Endothelial cell (in vitro differentiated cells): ENCODE data around the gene PTPRD. TPM values are rescaled to one million over a fixed set of nuclear protein-coding genes. Genes with fewer than 3 reads are reported as not detected.

Experiments used
- DNase-seq: peaks from one replicate; pipeline ENCODE4 v3.0.0; 2021; ENCODE audit warnings: low spot score
- H3K27ac Mint-ChIP-seq: one replicate; pipeline ENCODE4 v1.8.0; 2021; ENCODE audit warnings: mixed read lengths, inconsistent platforms; ENCODE audit not compliant: unreplicated experiment
- H3K27me3 Mint-ChIP-seq: one replicate; pipeline ENCODE4 v1.8.0; 2021; ENCODE audit warnings: mild to moderate bottlenecking, moderate library complexity, mixed read lengths, inconsistent platforms; ENCODE audit not compliant: unreplicated experiment
- H3K36me3 Mint-ChIP-seq: one replicate; pipeline ENCODE4 v1.8.0; 2021; ENCODE audit warnings: mild to moderate bottlenecking, low read depth, mixed read lengths, inconsistent platforms; ENCODE audit not compliant: unreplicated experiment
- H3K4me1 Mint-ChIP-seq: one replicate; pipeline ENCODE4 v1.8.0; 2021; ENCODE audit warnings: mild to moderate bottlenecking, mixed read lengths, inconsistent platforms; ENCODE audit not compliant: unreplicated experiment
- H3K4me3 Mint-ChIP-seq: one replicate; pipeline ENCODE4 v1.8.0; 2021; ENCODE audit warnings: mild to moderate bottlenecking, mixed read lengths, inconsistent platforms; ENCODE audit not compliant: unreplicated experiment
- H3K9me3 Mint-ChIP-seq: one replicate; pipeline ENCODE4 v1.8.0; 2021; ENCODE audit warnings: mixed read lengths, inconsistent platforms; ENCODE audit not compliant: unreplicated experiment
- total RNA-seq: library from RNA; stranded (reverse); fragmentation: NEBNext Ultra II Directional; extraction: Animal tissue kit (Norgen Biotek cat#: 25700); gene quantifications from one replicate; pipeline ENCODE4 v1.2.1, GENCODE V29; 2021; ENCODE audit not compliant: unreplicated experiment
- TF ChIP-seq, protein P1 (sequence below): fragments of 200-600 bp; sonication (generic); IDR thresholded peaks from one replicate; pipeline ENCODE4 v1.5.0; 2021; ENCODE audit warnings: antibody characterized with exemption; ENCODE audit not compliant: unreplicated experiment

The PTPRD gene
- total RNA-seq, 1 donor from 2014 or later = 47.8 TPM

DNA sequence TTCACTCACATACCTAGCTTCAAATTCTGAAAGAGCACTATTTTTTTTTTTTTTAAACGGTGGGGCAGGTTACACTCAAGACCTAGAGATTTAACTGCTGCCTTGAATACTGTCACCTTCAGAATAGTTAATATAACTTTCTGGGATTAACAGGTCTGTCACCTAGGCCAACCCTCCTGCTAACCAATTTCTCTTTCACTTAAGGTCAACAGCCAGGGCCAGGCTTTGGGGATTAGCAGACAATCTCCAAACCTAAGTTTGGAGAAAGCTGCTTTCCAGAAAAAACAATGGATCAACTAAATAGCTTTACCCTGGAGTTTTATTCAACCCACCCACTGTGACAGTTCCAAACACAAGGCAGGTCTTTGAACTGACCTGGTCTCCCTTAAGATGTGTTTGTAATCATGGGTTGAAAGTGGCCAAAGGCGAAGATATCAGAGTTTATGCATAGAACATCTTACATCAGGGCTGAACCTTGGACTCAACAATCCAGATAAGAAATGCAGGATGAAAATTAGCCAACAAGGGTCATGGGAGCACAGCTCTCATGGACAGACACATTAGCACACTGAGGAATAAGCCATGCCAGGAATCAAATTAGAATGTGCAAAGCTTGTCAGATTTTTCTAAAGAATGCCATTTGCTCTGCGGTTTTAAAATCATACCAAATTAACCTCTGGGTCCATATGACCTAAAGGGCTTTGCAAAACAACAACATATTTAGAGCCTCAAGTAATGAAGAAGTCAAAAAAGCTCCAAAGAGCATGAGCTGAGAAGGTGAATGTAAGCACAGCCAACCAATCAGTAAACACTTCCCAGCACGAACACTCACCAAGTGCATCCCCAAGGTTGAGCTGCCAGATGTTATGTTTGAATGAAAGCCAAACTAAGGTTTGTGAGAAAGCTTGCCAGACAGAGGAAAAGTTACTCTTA lies 2274.7 kb downstream of the PTPRD start:
- Mint-ChIP-seq H3K36me3 (no peaks in the 10 kb centered on the region), H3K4me3 (no peak overlapping the region), H3K4me1 (no peaks in the 10 kb centered on the region)

DNA sequence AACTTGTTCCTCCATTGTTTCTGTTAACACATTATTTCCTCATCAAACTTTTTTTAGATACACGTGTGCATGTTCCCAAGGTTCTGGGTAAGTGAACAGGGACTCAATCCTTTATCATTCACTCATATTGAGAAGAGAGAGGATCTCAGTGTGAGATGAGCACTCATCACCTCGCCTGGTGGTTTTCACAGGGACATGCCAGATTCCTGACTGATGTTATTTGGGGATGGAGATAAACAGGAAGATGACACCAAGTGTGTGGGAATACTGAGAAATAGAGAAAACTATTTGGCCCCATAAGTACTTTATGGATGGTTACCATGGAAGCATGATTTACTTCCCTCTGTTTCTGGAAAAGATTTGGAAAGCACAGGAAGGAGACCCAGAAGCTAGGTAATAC lies 2279.9 kb downstream of the PTPRD start:
- no peak for DNase-seq
- H3K9me3 Mint-ChIP-seq = no peaks in the 10 kb centered on the region
- H3K36me3 Mint-ChIP-seq = no peaks in the 10 kb centered on the region
- peaks cover 5% of the 10 kb centered on the region for H3K27me3 Mint-ChIP-seq
- H3K4me3 Mint-ChIP-seq = no peak overlapping the region
- H3K27ac Mint-ChIP-seq = no peak overlapping the region
- TF ChIP-seq, protein P1, sequence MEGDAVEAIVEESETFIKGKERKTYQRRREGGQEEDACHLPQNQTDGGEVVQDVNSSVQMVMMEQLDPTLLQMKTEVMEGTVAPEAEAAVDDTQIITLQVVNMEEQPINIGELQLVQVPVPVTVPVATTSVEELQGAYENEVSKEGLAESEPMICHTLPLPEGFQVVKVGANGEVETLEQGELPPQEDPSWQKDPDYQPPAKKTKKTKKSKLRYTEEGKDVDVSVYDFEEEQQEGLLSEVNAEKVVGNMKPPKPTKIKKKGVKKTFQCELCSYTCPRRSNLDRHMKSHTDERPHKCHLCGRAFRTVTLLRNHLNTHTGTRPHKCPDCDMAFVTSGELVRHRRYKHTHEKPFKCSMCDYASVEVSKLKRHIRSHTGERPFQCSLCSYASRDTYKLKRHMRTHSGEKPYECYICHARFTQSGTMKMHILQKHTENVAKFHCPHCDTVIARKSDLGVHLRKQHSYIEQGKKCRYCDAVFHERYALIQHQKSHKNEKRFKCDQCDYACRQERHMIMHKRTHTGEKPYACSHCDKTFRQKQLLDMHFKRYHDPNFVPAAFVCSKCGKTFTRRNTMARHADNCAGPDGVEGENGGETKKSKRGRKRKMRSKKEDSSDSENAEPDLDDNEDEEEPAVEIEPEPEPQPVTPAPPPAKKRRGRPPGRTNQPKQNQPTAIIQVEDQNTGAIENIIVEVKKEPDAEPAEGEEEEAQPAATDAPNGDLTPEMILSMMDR = no peak
- no peaks in the 10 kb centered on the region for H3K4me1 Mint-ChIP-seq

More for the DNA sequence above, 2274.7 kb downstream of the PTPRD start:
- H3K27me3 Mint-ChIP-seq = peaks cover 5% of the 10 kb centered on the region
- DNase-seq = no peak
- H3K27ac Mint-ChIP-seq = no peak overlapping the region
- H3K9me3 Mint-ChIP-seq = no peaks in the 10 kb centered on the region
- TF ChIP-seq, protein P1 = no peak

DNA sequence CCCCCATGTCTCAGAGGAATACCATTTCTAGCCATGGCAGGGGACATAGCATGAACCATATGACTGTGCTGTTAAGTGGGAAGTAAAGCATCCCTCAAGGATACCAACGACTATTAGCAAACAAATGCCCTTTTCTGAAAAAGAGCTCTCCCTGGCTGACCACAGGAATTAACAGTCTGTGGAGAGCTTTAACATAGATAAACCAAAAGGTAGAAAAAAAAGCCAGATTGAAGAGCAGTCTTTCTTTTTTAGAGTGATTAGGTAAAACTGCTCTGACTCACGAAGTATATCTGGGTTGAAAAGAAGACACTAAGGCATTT lies 2280.5 kb downstream of the PTPRD start:
- Mint-ChIP-seq H3K27ac (no peak overlapping the region), H3K9me3 (no peaks in the 10 kb centered on the region), H3K27me3 (peaks cover 5% of the 10 kb centered on the region), H3K4me1 (no peaks in the 10 kb centered on the region), H3K4me3 (no peak overlapping the region), H3K36me3 (no peaks in the 10 kb centered on the region)
- TF ChIP-seq, protein P1 = no peak
- DNase-seq = no peak

DNA sequence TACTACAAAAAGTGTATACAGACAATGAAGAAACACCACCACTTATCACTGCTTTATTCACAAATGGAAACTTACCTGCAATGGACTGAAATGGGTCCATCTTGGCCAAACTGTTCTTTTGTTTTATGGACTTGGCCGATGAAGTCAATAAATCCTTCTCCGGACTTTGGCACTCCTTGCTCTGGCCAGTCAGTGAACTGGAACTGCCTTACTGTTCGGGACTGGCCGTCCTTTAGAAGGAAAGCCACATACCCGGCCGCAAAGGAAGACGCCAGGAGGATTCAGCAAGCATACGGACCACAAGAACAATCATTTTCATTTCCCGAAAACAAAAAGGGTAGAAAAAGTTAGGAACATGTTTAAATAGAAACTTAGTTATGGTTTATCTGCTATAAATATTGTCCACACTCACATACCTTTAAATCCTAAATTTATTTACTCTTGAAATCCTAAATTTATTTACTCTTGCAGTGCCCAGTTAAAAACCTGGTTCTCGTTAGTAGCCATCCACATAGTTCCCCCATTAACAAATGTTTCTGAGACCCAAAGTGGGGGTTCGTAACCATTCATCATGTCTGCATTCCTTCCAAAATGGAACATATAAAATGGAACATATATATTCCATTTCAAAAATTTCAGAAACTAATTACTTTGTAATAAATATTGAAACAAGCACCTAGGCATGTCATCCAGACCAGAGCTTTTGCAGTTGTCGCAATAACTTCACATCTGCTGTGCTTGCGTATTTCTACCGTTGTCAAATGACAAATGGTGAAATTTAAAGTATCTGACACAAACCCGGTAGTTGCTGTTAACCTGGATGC lies 2281.1 kb downstream of the PTPRD start:
- no peak for DNase-seq
- Mint-ChIP-seq H3K27me3 (peaks cover 5% of the 10 kb centered on the region), H3K4me1 (no peaks in the 10 kb centered on the region), H3K9me3 (no peaks in the 10 kb centered on the region), H3K4me3 (no peak overlapping the region), H3K27ac (no peak overlapping the region), H3K36me3 (no peaks in the 10 kb centered on the region)
- TF ChIP-seq, protein P1 = no peak
